HEK293 (cell line): ENCODE data around the gene DDX31.

Source experiments
- CTCF ChIA-PET: fragments of 350-600 bp; formaldehyde crosslinking; extraction: SDS; loops from one replicate; lab custom pipeline; 2021; ENCODE audit warnings: antibody characterized with exemption; lab: Yijun Ruan, JAX
- POLR2A ChIA-PET: fragments of 300-600 bp; formaldehyde crosslinking; extraction: SDS; loops from one replicate; lab custom pipeline; 2020; ENCODE audit warnings: antibody characterized with exemption, inconsistent platforms; lab: Yijun Ruan, JAX
- H3K27ac ChIP-seq: fragments of 200-500 bp; sonication (Bioruptor generic); 2 replicates; pipeline ENCODE4 v1.5.1; 2014; ENCODE audit warnings: low read depth, low read length, control low read depth, inconsistent platforms; ENCODE audit errors: extremely low read depth
- H3K36me3 ChIP-seq, 2 experiments: fragments of 200-500 bp in 1 of 2; sonication (Bioruptor generic) in 1 of 2; 1 replicate in 1 of 2; 2 replicates in 1 of 2; pipeline ENCODE4 v1.5.1; 2014 to 2017; ENCODE audit warnings: inconsistent platforms in 2 of 2, low read length in 2 of 2; ENCODE audit not compliant: control insufficient read depth in 2 of 2, insufficient read depth in 1 of 2
- H3K4me1 ChIP-seq: fragments of 200-500 bp; sonication (Bioruptor generic); 2 replicates; pipeline ENCODE4 v1.5.1; 2014; ENCODE audit warnings: mild to moderate bottlenecking, low read length, inconsistent platforms; ENCODE audit not compliant: control insufficient read depth, insufficient read depth
- H3K4me3 ChIP-seq: 2 replicates; pipeline ENCODE4 v1.5.1; 2011; ENCODE audit warnings: low read depth, mild to moderate bottlenecking, control low read depth, low read length, moderate library complexity
- H3K9me3 ChIP-seq: fragments of 200-500 bp; sonication (Bioruptor generic); 2 replicates; pipeline ENCODE4 v1.5.1; 2014; ENCODE audit warnings: low read depth, low read length, inconsistent platforms; ENCODE audit not compliant: control insufficient read depth, insufficient read depth
- SALL2 ChIP-seq: fragments of 450-650 bp; formaldehyde crosslinking; IDR thresholded peaks from 2 replicates; pipeline ENCODE4 v1.5.0; 2017; ENCODE audit warnings: missing biosample characterization, mild to moderate bottlenecking, missing genetic modification characterization, borderline replicate concordance
- SP2 ChIP-seq: fragments of 450-650 bp; formaldehyde crosslinking; IDR thresholded peaks from 2 replicates; pipeline ENCODE4 v1.5.1; 2016; ENCODE audit warnings: missing biosample characterization, missing genetic modification characterization
- ZFP41 ChIP-seq: fragments of 450-650 bp; formaldehyde crosslinking; IDR thresholded peaks from 2 replicates; pipeline ENCODE4 v1.5.1; 2016; ENCODE audit warnings: missing biosample characterization, missing genetic modification characterization, borderline replicate concordance
- ZNF10 ChIP-seq: fragments of 450-650 bp; formaldehyde crosslinking; IDR thresholded peaks from 2 replicates; pipeline ENCODE4 v1.5.1; 2017; ENCODE audit warnings: missing biosample characterization, missing genetic modification characterization
- ZNF157 ChIP-seq: fragments of 450-650 bp; formaldehyde crosslinking; IDR thresholded peaks from 2 replicates; pipeline ENCODE4 v1.5.1; 2016; ENCODE audit warnings: missing biosample characterization, missing genetic modification characterization
- ZNF175 ChIP-seq: fragments of 450-650 bp; formaldehyde crosslinking; IDR thresholded peaks from 2 replicates; pipeline ENCODE4 v1.5.1; 2016; ENCODE audit warnings: missing biosample characterization, missing genetic modification characterization
- ZNF202 ChIP-seq: fragments of 450-650 bp; formaldehyde crosslinking; IDR thresholded peaks from 2 replicates; pipeline ENCODE4 v1.5.1; 2016; ENCODE audit warnings: missing biosample characterization, missing genetic modification characterization, borderline replicate concordance
- ZNF302 ChIP-seq: fragments of 450-650 bp; formaldehyde crosslinking; IDR thresholded peaks from 2 replicates; pipeline ENCODE4 v1.5.1; 2016; ENCODE audit warnings: missing biosample characterization, missing genetic modification characterization, low read depth
- ZNF366 ChIP-seq: fragments of 450-650 bp; formaldehyde crosslinking; conservative IDR thresholded peaks from 2 replicates; pipeline ENCODE4 v1.5.1; 2016; ENCODE audit warnings: missing biosample characterization, missing genetic modification characterization
- ZNF596 ChIP-seq: fragments of 450-650 bp; IDR thresholded peaks from 2 replicates; pipeline ENCODE4 v1.5.0; 2018; ENCODE audit warnings: missing biosample characterization, mild to moderate bottlenecking, missing genetic modification characterization, moderate library complexity
- ZNF677 ChIP-seq: fragments of 450-650 bp; IDR thresholded peaks from 2 replicates; pipeline ENCODE4 v1.5.0; 2018; ENCODE audit warnings: missing biosample characterization, mild to moderate bottlenecking, missing genetic modification characterization, moderate library complexity
- ZNF837 ChIP-seq: fragments of 450-650 bp; formaldehyde crosslinking; IDR thresholded peaks from 2 replicates; pipeline ENCODE4 v1.5.1; 2016; ENCODE audit warnings: missing biosample characterization, missing genetic modification characterization
- TF ChIP-seq, protein P1 (sequence below): fragments of 450-650 bp; formaldehyde crosslinking; IDR thresholded peaks from 2 replicates; pipeline ENCODE4 v1.5.1; 2016; ENCODE audit warnings: missing biosample characterization, missing genetic modification characterization, borderline replicate concordance
- TF ChIP-seq, protein P2 (sequence below): fragments of 450-650 bp; formaldehyde crosslinking; IDR thresholded peaks from 2 replicates; pipeline ENCODE4 v1.5.1; 2016; ENCODE audit warnings: missing biosample characterization, missing genetic modification characterization
- TF ChIP-seq, protein P3 (sequence below): fragments of 450-650 bp; formaldehyde crosslinking; IDR thresholded peaks from 2 replicates; pipeline ENCODE4 v1.5.1; 2016; ENCODE audit warnings: missing biosample characterization, missing genetic modification characterization

Gene DDX31

GRCh38 chr9:132594412-132594811 lies 75.4 kb downstream of the DDX31 start:
- CTCF ChIA-PET: no interaction called here

DNA sequence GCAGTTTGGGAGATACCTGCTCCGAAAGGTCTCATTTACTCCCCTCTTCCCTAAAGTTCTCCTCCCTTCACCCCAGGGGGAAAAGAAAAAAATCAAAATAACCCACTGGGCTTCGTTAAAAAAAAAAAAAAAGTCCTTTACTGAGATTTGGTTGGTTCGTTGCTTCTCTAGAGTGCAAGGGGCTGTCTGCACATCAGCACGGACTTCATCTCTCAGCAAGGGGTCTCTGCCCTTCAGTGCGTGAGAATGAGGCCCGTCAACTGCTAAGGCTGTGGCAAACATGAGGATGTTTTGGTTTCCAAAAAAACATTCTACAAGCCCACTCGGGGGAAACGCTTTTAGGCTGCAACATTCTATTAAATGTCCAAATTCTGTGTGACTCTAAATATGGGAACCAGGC lies 77.3 kb downstream of the DDX31 start:
- CTCF ChIA-PET: interaction anchor here (0.6 kb wide), 1 partner anchor 22 kb away, joined by 4 read pairs; no protein-coding TSS in a partner anchor
- Histone ChIP-seq H3K4me3 (no peak overlapping the region), H3K9me3 (no peaks in the 10 kb centered on the region), H3K27ac (no peak overlapping the region), H3K4me1 (no peaks in the 10 kb centered on the region), H3K36me3 (peaks cover 0 to 25% of the 10 kb centered on the region in 2 experiments; a peak in 1 of 3 replicates)
- POLR2A ChIA-PET: no interaction called here
- TF ChIP-seq ZNF10 (tag by site-specific recombination) (0 out of 2 replicates have a peak, but pooled peaks have one; percentile 28), ZNF677 (tag by site-specific recombination) (no peak)

More at GRCh38 chr9:132594412-132594811, 75.4 kb downstream of the DDX31 start:
- TF ChIP-seq ZNF157 (tag by site-specific recombination): no peak
- TF ChIP-seq ZNF677 (tag by site-specific recombination): no peak
- no peak for TF ChIP-seq ZNF302
- TF ChIP-seq, protein P1, sequence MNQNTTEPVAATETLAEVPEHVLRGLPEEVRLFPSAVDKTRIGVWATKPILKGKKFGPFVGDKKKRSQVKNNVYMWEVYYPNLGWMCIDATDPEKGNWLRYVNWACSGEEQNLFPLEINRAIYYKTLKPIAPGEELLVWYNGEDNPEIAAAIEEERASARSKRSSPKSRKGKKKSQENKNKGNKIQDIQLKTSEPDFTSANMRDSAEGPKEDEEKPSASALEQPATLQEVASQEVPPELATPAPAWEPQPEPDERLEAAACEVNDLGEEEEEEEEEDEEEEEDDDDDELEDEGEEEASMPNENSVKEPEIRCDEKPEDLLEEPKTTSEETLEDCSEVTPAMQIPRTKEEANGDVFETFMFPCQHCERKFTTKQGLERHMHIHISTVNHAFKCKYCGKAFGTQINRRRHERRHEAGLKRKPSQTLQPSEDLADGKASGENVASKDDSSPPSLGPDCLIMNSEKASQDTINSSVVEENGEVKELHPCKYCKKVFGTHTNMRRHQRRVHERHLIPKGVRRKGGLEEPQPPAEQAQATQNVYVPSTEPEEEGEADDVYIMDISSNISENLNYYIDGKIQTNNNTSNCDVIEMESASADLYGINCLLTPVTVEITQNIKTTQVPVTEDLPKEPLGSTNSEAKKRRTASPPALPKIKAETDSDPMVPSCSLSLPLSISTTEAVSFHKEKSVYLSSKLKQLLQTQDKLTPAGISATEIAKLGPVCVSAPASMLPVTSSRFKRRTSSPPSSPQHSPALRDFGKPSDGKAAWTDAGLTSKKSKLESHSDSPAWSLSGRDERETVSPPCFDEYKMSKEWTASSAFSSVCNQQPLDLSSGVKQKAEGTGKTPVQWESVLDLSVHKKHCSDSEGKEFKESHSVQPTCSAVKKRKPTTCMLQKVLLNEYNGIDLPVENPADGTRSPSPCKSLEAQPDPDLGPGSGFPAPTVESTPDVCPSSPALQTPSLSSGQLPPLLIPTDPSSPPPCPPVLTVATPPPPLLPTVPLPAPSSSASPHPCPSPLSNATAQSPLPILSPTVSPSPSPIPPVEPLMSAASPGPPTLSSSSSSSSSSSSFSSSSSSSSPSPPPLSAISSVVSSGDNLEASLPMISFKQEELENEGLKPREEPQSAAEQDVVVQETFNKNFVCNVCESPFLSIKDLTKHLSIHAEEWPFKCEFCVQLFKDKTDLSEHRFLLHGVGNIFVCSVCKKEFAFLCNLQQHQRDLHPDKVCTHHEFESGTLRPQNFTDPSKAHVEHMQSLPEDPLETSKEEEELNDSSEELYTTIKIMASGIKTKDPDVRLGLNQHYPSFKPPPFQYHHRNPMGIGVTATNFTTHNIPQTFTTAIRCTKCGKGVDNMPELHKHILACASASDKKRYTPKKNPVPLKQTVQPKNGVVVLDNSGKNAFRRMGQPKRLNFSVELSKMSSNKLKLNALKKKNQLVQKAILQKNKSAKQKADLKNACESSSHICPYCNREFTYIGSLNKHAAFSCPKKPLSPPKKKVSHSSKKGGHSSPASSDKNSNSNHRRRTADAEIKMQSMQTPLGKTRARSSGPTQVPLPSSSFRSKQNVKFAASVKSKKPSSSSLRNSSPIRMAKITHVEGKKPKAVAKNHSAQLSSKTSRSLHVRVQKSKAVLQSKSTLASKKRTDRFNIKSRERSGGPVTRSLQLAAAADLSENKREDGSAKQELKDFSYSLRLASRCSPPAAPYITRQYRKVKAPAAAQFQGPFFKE (tag by site-specific recombination): no peak
- TF ChIP-seq, protein P2, sequence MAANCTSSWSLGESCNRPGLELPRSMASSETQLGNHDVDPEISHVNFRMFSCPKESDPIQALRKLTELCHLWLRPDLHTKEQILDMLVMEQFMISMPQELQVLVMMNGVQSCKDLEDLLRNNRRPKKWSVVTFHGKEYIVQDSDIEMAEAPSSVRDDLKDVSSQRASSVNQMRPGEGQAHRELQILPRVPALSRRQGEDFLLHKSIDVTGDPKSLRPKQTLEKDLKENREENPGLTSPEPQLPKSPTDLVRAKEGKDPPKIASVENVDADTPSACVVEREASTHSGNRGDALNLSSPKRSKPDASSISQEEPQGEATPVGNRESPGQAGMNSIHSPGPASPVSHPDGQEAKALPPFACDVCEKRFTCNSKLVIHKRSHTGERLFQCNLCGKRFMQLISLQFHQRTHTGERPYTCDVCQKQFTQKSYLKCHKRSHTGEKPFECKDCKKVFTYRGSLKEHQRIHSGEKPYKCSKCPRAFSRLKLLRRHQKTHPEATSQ (tag by site-specific recombination): no peak
- no peak for TF ChIP-seq ZNF175 (tag by site-specific recombination)
- no peak for TF ChIP-seq ZNF837 (tag by site-specific recombination)
- TF ChIP-seq, protein P3, sequence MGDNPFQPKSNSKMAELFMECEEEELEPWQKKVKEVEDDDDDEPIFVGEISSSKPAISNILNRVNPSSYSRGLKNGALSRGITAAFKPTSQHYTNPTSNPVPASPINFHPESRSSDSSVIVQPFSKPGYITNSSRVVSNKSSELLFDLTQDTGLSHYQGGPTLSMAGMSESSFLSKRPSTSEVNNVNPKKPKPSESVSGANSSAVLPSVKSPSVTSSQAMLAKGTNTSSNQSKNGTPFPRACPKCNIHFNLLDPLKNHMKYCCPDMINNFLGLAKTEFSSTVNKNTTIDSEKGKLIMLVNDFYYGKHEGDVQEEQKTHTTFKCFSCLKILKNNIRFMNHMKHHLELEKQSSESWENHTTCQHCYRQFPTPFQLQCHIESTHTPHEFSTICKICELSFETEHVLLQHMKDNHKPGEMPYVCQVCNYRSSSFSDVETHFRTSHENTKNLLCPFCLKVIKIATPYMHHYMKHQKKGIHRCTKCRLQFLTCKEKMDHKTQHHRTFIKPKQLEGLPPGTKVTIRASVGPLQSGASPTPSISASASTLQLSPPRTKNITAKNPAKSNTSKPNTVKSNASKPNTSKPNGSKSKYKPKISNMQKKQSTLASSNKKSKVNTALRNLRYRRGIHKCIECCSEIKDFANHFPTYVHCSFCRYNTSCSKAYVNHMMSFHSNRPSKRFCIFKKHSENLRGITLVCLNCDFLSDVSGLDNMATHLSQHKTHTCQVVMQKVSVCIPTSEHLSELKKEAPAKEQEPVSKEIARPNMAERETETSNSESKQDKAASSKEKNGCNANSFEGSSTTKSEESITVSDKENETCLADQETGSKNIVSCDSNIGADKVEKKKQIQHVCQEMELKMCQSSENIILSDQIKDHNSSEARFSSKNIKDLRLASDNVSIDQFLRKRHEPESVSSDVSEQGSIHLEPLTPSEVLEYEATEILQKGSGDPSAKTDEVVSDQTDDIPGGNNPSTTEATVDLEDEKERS (tag by site-specific recombination): no peak
- TF ChIP-seq ZNF596 (tag by site-specific recombination): no peak
- no peak for TF ChIP-seq ZNF366
- no peak for TF ChIP-seq SP2
- no peak for TF ChIP-seq ZNF202 (tag by site-specific recombination)
- no peak for TF ChIP-seq SALL2 (tag by site-specific recombination)
- no peak for TF ChIP-seq ZFP41 (tag by site-specific recombination)
- Histone ChIP-seq H3K9me3 (no peaks in the 10 kb centered on the region), H3K4me1 (no peaks in the 10 kb centered on the region), H3K4me3 (no peak overlapping the region), H3K27ac (no peak overlapping the region), H3K36me3 (peaks cover 0 to 32% of the 10 kb centered on the region in 2 experiments; a peak in 1 of 3 replicates)
- POLR2A ChIA-PET: no interaction called here
